GM19395 (cell line): ENCODE measurements around the gene UNC5C.

Source experiments
- ATAC-seq: cut with Tn5 transposase; IDR thresholded peaks from one replicate; pipeline ENCODE4 v1.9.1; 2021; ENCODE audit warnings: mild to moderate bottlenecking, moderate library complexity; ENCODE audit not compliant: unreplicated experiment

UNC5C gene

DNA sequence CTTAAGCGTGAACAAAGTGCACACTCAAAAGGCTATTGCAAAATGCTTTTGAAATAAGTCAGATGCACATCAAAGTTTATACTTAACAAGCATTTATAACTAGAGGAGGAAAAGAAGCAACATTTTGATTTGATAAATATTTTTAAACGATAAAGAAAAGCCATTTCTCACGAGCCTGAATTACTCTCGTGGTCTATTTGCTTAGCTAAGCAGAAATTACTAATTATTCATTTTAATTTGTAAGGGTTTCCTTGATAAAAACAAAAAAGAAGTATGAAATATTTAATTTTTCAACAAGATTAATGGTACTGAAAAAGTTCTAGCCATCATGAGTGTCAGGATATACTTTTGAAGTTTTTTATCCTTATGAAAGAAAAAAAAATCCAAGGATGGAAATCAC, 78.2 kb downstream of the UNC5C start:
- no peak for ATAC-seq

DNA sequence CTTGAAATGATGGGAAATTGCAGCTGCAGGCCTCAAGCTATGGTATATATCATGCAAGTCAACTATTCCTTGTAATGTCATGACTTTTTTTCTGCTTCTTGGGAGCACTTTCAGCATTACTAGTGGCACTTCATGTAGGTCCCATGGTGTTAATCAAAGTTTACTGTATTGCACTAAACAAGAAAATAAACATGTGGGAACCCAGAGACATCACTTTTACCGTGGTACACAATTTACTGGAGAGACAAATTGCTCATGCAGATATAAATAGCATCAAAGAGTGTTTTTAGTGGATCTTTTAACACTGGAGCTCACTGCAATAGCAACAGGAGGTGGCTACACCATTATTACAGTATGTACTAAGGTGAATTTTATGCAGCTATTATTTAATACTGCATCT, 79.2 kb downstream of the UNC5C start:
- ATAC-seq: no peak

DNA sequence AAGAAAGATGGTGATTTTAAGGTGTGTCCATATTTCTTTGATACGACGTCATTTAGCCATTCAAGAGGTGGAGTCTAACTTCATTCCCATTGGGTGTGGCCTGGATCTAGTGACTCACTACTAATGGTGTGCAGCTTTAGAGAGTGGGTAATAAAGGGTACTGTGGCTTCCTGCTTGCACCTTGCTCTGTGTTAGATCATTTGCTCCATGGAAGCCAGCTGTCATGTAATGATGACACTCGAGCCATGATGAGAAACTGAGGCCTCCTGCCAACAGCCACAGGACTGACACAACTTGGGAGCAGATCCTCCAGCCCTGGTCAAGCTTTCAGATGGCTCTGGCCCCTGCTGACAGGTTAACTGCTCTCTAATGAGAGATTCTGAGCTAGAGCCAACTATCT, 82.0 kb downstream of the UNC5C start:
- ATAC-seq: no peak

DNA sequence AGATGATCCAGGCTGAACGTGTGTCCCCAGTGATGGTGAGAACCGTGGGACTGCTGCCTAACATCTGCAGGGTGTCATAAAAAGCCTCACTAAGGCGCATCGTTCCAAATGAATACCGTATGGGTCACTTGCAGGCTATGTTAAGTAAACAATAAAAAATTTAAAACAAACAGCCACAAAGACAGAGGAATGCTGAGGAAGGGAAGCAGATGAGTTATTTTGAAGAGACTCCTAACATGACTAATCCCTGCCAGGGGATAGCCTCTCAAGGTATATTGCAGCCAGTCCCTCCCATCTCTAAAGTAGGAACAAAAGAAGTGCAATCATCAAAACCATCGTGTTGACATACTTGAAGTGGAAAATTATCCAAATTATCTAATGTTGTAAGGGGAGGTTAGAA, 83.8 kb downstream of the UNC5C start:
- ATAC-seq: no peak

DNA sequence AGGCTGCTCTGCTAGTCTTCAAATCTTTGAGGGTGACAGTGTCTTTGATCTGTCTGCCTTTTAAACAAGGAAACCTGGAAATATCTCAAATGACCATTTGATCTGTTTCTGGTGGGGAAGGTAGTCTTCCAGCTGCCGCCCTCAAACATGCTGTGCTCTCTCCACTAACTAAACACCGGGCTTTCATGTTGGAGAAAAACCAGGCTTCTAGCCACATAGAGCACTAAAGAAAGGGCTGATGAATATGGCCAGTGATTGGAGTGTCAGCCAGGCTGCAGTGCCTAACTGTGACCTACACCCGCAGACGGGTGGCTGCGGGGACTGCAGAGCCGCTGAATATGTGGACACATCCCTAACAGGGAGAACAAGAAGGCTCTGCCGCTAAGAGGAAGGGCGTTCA, 85.9 kb downstream of the UNC5C start:
- no peak for ATAC-seq

DNA sequence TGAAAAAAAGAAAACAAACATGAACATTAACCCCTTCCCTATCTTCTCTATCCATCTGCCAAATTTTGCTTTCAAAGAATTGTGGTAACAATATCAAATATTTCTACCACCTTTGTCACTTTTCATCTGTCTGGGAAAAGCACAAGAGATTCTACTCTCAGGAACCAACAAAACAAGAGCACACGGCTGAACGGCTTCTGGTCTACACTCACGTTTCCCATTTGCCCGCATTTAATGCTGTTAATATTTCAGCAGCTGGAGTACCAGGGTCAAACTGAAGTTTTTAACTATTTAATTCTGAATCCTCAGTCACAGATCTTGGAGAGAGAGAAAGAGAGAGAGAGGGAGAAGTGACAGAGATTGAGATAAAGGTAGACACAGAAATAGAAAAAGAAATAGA, 91.4 kb downstream of the UNC5C start:
- ATAC-seq: no peak

DNA sequence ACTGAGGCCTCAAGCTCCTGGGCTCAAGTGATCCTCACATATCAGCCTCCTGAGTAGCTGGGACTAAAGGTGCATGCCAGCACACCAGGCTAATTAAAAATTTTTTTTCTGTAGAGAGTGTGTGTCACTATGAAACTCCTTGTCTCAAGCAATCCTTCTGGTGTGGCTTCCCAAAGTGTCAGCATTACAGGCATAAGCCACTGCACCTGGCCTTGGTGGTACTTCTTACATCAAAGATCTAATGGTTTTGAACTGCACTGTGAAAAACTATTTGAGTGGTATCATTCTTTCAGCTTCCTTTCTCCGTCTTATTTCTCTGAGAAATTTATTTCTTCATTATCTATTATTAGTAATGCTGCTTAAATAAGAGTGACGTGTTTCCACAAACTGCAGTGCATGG, 98.5 kb downstream of the UNC5C start:
- no peak for ATAC-seq

DNA sequence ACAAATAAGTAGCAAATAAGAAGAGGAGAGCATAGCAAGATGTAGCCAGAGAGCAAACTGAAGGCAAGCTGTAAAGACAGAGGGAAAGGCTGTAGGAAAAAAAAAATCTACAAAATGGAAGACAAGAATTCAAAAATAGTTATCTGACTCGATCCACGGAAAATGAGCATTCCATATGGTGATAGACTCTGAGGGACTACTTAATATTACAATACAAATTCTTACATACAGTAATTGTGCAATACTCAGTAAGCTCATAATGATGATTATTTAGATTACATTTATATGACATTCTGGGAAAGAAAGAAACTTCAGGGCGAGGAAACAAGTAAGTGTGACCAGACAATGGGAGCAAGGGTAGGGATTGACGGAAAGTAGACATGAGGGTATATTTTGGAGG, 102.6 kb downstream of the UNC5C start:
- ATAC-seq: no peak

DNA sequence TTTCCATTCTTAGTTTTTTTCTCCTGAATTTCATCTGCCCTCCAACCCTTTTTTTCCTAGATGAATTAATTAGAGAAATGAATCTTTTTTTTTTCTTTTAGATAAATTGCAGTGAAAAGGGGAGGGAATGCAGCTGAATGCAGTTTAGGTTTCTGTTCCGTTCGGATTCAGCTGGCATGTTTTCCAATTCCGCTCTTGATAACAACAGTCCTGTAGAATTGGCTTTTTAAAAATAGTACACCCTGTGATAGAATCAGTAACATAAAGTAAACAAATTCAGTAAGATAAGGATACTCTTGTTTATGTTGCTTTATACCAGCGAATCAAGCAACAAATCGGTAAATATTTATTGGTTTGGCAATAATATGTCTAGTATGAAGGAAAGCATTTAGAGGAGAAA, 103.5 kb downstream of the UNC5C start:
- ATAC-seq: no peak

DNA sequence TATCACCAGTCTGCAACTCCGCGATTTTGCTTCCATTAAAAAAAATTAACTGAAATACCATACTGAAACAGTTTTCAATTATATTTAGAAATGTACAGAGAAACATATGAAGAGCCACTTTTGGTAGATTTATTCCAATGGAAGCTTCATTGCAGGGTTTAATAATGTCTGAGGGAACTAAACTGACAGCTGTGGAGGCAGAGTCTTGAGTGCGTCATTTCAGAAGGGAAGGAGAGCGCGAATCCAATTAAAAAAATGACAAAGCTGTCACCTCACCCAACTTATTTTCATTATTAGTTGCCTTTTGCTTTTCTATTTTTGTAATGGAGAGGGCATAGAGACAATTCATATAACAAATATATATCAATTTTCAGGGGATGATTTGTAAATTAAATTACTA, 104.0 kb downstream of the UNC5C start:
- no peak for ATAC-seq

DNA sequence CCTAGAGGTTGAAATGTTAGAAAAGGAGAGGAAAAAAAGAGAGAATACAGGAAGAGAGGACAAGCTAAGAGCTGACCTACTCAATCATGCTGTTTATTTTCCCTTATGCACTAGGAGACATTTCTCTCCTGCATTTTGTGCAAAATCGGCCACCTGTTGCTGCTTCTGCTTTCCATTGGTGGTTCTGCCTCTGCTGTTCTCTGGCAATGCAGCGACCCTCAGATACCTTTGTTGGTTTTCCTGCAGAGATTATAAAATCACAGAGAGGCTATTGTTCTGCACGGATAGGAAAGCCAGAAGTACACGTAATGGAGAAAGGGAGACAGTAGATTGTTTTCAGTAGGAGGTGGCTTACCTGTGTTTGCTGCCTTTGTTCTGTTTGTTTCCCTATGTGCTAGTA, 108.9 kb downstream of the UNC5C start:
- no peak for ATAC-seq

DNA sequence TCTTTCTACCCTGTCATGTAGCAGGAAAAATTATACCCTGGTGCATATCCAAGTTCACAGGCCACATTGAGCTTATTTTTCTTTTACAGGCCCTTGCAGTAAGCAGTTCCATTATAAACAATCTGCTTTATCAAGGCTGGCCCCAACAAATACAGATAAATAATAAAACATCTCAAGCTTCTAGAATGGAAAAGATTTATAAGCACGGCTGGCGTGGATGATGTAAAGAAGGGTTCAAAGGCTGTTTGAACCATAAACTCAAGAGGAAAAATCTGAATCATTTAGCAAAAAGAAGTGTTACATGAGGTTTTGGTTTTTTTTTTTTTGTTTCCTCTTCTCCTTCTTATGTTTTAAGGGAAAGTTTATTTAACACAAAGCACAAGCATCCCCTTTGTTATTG, 109.7 kb downstream of the UNC5C start:
- ATAC-seq: no peak

DNA sequence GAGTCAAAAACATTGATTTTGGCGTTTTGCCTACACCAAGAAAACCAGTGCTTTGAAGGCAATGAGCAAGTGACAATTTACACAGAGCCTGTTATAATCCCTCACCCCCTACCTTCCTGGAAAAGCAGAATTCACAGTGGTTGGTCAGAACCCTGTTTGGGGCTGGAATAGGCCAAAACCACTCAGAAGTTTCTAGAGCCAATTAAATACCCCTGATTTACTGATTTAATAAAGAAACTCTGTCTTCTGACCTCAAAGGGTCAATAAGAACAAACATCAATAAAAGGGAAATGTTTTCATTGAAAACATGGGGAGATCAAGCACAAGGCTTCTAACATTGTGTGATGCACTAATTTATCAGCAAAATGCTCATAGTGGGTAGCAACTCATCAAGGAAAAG, 116.3 kb downstream of the UNC5C start:
- ATAC-seq: no peak

DNA sequence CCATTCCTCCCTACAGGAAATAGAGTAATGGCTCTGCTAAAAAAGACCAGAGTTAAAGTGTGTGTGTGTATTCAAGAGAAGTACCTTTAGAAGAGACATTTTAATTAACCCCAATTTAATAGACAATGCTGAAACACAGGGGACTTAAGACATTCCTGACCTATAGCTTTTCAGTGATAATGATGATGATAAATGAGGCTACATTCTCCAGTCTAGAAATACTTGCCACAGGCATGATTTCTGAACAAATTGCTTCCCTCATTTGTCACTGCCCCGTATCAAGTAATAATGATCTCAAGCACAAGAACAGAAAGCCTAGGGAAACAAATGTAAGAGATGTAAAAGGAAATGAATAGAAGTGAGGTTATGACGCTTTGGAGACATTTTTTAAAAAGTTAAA, 117.1 kb downstream of the UNC5C start:
- no peak for ATAC-seq

DNA sequence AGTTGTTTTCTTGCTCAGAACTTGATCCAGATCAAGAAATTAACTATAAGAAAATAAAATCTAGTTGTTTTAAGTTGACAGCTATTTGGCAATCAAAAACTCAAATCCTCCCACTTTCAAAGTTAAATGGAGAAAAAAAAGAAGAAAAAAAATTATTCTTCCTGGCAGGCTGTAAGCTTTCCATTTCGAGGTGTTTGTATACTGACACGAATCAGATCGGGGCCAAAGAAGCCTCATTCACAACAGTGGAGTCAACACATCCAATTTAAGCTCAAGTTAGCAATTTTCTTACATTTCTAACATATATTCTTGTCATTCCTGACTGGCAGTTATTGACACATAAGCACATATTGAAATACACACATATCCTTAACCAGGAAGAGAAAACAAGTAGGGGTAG, 119.4 kb downstream of the UNC5C start:
- no peak for ATAC-seq

DNA sequence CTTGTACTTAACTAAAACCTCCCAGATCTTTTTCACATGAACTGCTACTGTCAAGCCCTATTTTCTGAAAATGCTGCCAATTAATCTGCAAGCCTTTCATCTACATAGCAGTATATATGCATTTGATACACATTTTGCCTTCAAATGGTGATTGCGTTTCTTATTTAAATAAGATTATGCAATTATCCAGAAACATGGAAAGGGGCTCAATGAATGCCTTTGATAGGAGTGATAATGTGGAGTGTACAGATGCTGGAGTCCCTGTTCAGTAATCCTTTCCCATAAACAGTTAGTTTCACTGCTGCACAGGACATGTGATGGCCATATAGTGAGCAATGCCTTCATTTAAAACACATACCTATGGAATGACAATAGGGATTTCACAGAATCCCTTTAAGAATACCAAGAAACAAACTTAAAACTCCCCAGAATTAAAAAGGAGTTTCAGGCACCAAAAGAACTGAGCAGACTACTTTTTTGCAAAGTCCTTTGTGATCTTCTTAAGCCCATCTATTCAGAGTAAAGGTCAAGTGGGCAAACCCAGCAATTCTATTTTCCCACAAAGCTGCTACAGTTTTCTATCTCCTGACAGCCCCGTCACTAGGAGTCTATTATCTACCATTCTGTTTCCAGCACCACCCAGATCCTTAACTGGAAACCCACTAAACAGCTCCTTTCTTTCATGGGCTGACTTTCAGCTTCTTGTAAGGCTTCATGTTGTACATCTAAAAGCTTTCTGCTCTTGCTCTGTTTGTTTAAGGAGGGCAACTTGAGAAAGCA, 120.3 kb downstream of the UNC5C start:
- no peak for ATAC-seq

DNA sequence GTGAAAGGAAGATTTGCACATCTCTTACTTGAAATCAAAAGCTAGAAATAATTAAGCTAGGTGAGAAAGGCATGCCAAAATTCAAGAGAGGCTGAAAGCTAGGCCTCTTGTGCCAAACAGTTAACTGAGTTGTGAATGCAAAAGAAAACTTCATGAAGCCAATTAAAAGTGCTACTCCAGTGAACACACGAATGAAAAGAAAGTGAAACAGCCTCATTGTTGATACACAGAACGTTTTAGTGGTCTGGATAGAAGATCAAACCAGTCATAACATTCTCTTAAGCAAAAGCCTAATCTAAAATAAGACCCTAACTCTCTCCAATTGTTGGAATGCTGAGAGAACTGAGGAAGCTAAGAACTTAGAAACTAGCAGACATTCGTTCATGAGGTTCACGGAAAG, 122.3 kb downstream of the UNC5C start:
- no peak for ATAC-seq

DNA sequence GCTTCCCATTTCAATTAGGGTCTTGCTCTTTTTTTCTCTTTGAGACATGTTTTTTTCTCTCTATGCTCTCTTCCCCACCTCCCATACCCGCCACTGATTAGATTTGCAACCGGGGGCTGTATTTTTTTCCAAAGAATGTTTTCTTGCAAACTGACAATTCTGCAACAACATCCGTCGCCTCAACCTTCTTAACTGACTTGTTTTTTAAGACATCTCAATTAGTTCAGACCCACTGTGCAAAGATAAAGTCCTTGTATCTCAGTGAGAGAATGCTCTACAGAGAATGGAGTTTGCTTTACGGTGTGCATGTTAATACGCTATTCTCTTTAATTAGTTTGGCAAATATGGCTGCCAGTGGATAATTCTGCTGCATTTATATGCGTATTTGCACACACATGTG, 126.3 kb downstream of the UNC5C start:
- ATAC-seq: no peak

DNA sequence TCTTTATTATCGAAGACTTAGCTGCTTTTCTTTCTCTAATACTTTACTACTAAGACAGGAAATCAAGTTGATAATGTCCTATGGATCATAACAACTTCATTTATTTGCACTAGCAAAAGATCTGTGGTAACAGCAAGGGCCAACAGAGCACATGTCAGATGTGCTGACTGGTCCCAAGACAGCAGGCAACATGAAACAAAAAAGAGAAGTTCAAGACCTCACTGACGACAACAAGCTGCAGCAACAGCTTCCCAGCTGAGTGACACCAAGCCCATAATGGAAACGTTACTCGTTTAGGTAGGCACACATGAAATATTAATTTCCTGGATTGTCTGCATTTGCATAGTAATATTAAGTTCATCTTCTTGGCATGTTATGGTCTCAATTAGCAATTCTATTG, 126.9 kb downstream of the UNC5C start:
- no peak for ATAC-seq

DNA sequence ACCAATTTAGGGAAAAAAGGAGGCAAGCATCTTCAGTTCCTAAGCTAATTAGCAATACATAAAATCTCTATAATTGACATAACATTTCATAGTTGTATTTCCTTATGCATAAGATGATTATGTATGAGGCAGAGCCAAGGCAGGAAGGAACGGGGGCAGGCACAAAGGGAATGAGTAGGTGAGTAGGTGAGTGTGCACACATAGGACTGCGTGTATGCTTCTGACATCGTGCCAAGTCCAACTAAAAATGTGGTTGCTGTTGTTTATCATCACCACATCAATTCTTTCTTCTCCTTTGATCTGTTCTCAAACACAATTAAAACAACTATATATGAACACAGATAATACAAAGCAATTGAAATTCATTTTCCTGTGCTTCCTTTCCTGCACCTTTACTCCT, 131.2 kb downstream of the UNC5C start:
- ATAC-seq: no peak

DNA sequence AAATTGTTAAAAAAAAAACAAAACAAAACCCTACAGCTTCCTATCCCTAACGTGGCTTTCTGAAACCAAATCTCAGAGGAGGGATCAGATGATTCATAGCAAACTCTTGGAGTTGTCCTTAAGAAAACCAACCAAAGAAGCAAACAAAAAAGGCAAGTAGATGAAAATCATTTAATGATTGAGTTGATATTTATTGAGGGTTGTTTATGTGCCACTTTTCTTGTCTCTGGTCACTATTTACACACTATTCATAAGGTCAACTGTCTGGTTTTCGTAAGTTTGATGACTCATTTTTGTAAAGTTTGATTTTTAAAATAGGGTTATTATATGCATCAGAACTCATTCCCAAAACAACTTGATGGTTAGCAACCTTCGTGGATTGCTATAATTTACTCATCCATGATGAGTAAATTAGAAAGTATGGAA, 133.4 kb downstream of the UNC5C start:
- no peak for ATAC-seq

DNA sequence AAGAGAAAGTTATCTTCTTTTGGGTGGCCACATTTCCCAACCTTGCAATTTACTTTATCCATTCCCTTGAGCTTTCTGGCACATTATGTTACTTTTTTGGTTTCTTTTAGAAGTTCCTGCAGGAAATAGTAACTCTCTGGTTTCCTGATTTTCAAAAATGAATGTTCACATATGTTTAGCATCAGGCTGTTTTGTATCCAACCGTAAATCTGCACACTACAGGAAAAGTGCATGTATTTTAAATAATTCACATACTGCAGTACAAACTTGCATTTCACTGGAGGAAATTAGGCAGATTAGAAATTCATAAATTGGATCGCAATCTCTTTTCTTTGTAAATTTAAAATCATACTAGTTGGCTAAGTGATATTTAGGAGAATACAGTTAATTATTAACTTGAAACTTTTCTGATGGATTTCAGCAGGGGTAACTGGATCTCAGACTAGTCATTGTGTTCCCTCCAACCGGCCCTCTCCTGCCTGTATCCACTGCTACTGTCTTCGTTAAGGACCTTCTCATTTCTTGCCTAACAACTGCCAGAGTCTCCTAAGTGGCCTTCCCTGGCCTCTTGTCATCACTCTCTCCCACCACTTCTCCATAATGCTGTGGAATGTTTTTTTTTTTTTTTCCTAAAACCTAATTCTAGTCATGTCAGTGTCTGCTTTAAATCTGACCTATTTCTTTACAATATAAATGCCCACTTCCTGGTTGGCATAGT, 137.2 kb downstream of the UNC5C start:
- ATAC-seq: no peak
